Chondrocyte (in vitro differentiated cells): Measurements from ENCODE around the gene CNNM2. TPM values are rescaled to one million over a fixed set of nuclear protein-coding genes. Genes with fewer than 3 reads are reported as not detected.

ENCODE experiments used
- DNase-seq: peaks from one replicate; pipeline ENCODE4 v3.0.0; 2021; ENCODE audit warnings: mixed read lengths, low spot score
- H3K27ac Mint-ChIP-seq: one replicate; pipeline ENCODE4 v1.8.0; 2021; ENCODE audit warnings: mild to moderate bottlenecking, moderate library complexity, mixed read lengths; ENCODE audit not compliant: unreplicated experiment
- H3K27me3 Mint-ChIP-seq: 2 replicates; pipeline ENCODE4 v1.8.0; 2021; ENCODE audit warnings: low read depth, mixed read lengths
- H3K36me3 Mint-ChIP-seq: 2 replicates; pipeline ENCODE4 v1.8.0; 2021; ENCODE audit warnings: low read depth, mixed read lengths
- H3K4me1 Mint-ChIP-seq: 2 replicates; pipeline ENCODE4 v1.8.0; 2021; ENCODE audit warnings: low read depth, mild to moderate bottlenecking, mixed read lengths
- H3K4me3 Mint-ChIP-seq: one replicate; pipeline ENCODE4 v1.8.0; 2021; ENCODE audit warnings: mild to moderate bottlenecking, moderate library complexity, mixed read lengths; ENCODE audit not compliant: unreplicated experiment
- H3K9me3 Mint-ChIP-seq: 2 replicates; pipeline ENCODE4 v1.8.0; 2021; ENCODE audit warnings: low read depth, mixed read lengths
- total RNA-seq: library from RNA; stranded (reverse); gene quantifications from 3 replicates; pipeline ENCODE4 v1.2.1, GENCODE V29; 2021
- TF ChIP-seq, protein P1 (sequence below): fragments of 200-600 bp; sonication (generic); IDR thresholded peaks from 2 replicates; pipeline ENCODE4 v1.5.0; 2021; ENCODE audit warnings: antibody characterized with exemption, mild to moderate bottlenecking, moderate library complexity

CNNM2 gene
- total RNA-seq, 1 donor from 2014 or later, result 36.8 TPM

DNA sequence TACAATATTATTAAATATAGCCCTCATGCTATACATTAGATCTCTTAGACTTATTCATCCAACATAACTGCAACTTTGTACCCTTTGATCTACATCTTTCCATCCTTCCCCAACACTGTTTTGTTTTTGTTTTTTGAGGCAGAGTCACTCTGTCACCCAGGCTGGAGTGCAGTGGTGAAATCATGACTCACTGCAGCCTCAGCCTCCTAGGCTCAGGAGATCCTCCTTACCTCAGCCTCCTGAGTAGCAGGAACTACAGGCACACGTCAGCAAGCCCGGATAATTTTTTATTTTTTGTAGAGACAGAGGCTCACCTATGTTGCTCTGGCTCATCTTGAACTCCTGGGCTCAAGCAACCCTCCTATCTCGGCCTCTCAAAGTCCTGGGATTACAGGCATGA is 221.7 kb downstream of the CNNM2 start:
- Mint-ChIP-seq H3K4me3 (no peak overlapping the region), H3K36me3 (peaks cover 29% of the 10 kb centered on the region), H3K27me3 (no peaks in the 10 kb centered on the region), H3K4me1 (peaks cover 21% of the 10 kb centered on the region), H3K9me3 (no peaks in the 10 kb centered on the region), H3K27ac (peak overlapping the region; percentile 3)
- no peak for DNase-seq
- TF ChIP-seq, protein P1, sequence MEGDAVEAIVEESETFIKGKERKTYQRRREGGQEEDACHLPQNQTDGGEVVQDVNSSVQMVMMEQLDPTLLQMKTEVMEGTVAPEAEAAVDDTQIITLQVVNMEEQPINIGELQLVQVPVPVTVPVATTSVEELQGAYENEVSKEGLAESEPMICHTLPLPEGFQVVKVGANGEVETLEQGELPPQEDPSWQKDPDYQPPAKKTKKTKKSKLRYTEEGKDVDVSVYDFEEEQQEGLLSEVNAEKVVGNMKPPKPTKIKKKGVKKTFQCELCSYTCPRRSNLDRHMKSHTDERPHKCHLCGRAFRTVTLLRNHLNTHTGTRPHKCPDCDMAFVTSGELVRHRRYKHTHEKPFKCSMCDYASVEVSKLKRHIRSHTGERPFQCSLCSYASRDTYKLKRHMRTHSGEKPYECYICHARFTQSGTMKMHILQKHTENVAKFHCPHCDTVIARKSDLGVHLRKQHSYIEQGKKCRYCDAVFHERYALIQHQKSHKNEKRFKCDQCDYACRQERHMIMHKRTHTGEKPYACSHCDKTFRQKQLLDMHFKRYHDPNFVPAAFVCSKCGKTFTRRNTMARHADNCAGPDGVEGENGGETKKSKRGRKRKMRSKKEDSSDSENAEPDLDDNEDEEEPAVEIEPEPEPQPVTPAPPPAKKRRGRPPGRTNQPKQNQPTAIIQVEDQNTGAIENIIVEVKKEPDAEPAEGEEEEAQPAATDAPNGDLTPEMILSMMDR, result no peak

Other genes starting within 250 kb of the CNNM2 start
- gene ARL3, start 203.9 kb upstream of the CNNM2 start, total RNA-seq, result 12.1 to 16.5 TPM (median 13.6 TPM) in 3 replicates
- 4.0 to 11.1 TPM (median 4.7 TPM) in 3 replicates for gene SFXN2, start 203.7 kb upstream of the CNNM2 start, total RNA-seq
- 95.3 to 97.1 TPM (median 95.8 TPM) in 3 replicates for gene WBP1L, start 174.3 kb upstream of the CNNM2 start, total RNA-seq
- gene CYP17A1, start 80.9 kb upstream of the CNNM2 start, total RNA-seq, result not detected in 3 replicates
- gene BORCS7, start 64.0 kb upstream of the CNNM2 start, total RNA-seq, result 15.5 to 23.4 TPM (median 17.5 TPM) in 3 replicates
- 2.2 to 3.7 TPM (median 2.3 TPM) in 3 replicates for gene AS3MT, start 48.8 kb upstream of the CNNM2 start, total RNA-seq